ENCODE results near the gene RERE. TPM values are rescaled to one million over a fixed set of nuclear protein-coding genes. Genes with fewer than 3 reads are reported as not detected.

Gene RERE
- polyA plus RNA-seq, 1 experiment: 14.3 TPM

DNA sequence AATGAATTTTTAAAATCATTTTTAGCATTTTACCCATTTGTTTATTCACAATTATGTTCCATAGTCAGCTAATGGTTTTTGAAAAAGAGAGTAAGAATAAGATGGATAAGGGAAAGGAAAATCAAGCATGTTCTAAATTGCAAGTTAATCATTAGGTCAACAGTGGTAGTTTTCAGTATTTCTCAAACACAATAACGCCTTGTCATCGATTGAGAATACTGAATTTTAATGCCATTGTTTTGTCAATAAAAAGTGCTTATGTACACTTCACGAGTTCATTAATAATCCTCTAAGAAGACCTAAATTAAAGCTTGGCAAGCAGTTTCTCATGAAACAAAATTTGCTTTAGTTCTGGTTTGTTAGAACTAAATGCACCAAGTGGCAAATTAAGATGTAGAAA, 100.3 kb downstream of the RERE start:
- POLR2A ChIA-PET: no interaction called here
- DNase-seq (ENCODE audit: low read depth, low spot score): no peak
- no peaks in the 10 kb centered on the region for H3K27me3 ChIP-seq (ENCODE audit: control insufficient read depth, insufficient read depth, low read length)
- TF ChIP-seq CTCF (IDR thresholded peaks at IDR 0.05; ENCODE audit: low read depth, low read length): no peak
- H3K4me3 ChIP-seq (ENCODE audit: low read depth, low read length): no peak overlapping the region
- H3K9me3 ChIP-seq (ENCODE audit: control insufficient read depth, insufficient read depth, low read length): no peaks in the 10 kb centered on the region; the same call in 1 of the 2 replicates
- no peak overlapping the region for H3K27ac ChIP-seq (ENCODE audit: low read depth, low read length)
- CTCF ChIA-PET: interaction anchor here (0.6 to 3.4 kb wide), 5 partner anchors 9 to 305 kb away, joined by 3 to 14 read pairs (median 3); no protein-coding TSS in a partner anchor

GRCh38 chr1:8716238-8716637, 101.2 kb downstream of the RERE start:
- POLR2A ChIA-PET: interaction anchor here (0.5 kb wide), 1 partner anchor 15 kb away, joined by 3 read pairs; no protein-coding TSS in a partner anchor
- CTCF ChIA-PET: interaction anchor here (0.6 to 1.9 kb wide), 2 partner anchors 10 to 33 kb away, joined by 3 to 14 read pairs; no protein-coding TSS in a partner anchor
- Histone ChIP-seq H3K9me3 (ENCODE audit: control insufficient read depth, insufficient read depth, low read length) (no peaks in the 10 kb centered on the region; the same call in 1 of the 2 replicates), H3K27me3 (ENCODE audit: control insufficient read depth, insufficient read depth, low read length) (no peaks in the 10 kb centered on the region), H3K27ac (ENCODE audit: low read depth, low read length) (no peak overlapping the region), H3K4me3 (ENCODE audit: low read depth, low read length) (no peak overlapping the region)
- DNase-seq (ENCODE audit: low read depth, low spot score): no peak
- TF ChIP-seq CTCF (IDR thresholded peaks at IDR 0.05; ENCODE audit: low read depth, low read length): no peak

- no peaks in the 10 kb centered on the region for H3K27me3 ChIP-seq (ENCODE audit: control insufficient read depth, insufficient read depth, low read length)
- no peak for TF ChIP-seq CTCF (IDR thresholded peaks at IDR 0.05; ENCODE audit: low read depth, low read length)
- POLR2A ChIA-PET: no interaction called here
- DNase-seq (ENCODE audit: low read depth, low spot score): no peak
- CTCF ChIA-PET: interaction anchor here (1.0 kb wide), 2 partner anchors 12 to 135 kb away, joined by 3 to 9 read pairs; no protein-coding TSS in a partner anchor
- H3K9me3 ChIP-seq (ENCODE audit: control insufficient read depth, insufficient read depth, low read length): no peaks in the 10 kb centered on the region
- H3K27ac ChIP-seq (ENCODE audit: low read depth, low read length): no peak overlapping the region
- H3K4me3 ChIP-seq (ENCODE audit: low read depth, low read length): no peak overlapping the region
These were observed 103.3 kb downstream of the RERE start for GRCh38 chr1:8714173-8714572.

DNA sequence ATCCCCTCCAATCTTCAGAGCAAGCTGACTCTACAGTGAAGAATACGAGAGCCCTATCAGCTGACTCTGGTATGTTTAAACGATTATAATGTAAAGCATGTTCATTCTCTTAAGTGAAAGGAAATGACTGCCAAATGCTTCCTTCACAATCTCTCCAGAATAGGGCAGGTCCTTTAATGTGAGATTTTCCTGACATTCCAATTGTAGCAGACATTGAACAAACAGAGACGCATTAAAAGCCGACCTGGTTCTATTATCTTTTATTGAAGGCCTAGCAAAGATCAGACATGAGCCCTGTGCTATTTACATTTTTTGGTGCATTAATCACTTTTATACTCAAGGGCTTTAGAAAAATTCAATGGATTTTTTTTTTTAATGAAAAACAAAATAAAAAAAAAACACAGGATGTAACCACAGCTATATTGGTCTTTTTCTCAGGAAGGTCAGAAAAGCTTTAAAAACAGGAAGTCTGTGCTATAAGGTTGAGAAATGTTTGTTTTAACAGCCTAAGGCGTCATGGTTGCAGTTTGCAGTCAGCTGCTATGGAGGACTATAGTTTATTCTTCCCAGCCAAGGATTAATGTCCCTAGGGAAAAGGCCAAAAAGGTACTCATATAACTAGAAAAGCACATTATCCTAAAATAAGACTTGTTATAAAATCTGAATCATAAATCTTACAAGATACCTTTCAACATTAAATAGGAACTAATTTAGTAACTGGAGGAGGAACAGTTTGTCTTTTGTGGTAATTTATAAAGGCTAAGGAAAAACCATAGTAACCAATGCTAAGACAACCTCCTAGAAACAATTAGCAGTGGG, 104.8 kb downstream of the RERE start:
- CTCF ChIA-PET: no interaction called here
- no peaks in the 10 kb centered on the region for H3K9me3 ChIP-seq (ENCODE audit: control insufficient read depth, insufficient read depth, low read length)
- no peak overlapping the region for H3K4me3 ChIP-seq (ENCODE audit: low read depth, low read length)

More for the DNA sequence above, 104.8 kb downstream of the RERE start:
- no peak for TF ChIP-seq CTCF (IDR thresholded peaks at IDR 0.05; ENCODE audit: low read depth, low read length)
- no peaks in the 10 kb centered on the region for H3K27me3 ChIP-seq (ENCODE audit: control insufficient read depth, insufficient read depth, low read length)
- H3K27ac ChIP-seq (ENCODE audit: low read depth, low read length): peak overlapping the region; percentile 84
- POLR2A ChIA-PET: interaction anchor here (0.5 to 1.4 kb wide), 9 partner anchors 9 to 1281 kb away, joined by 3 to 13 read pairs (median 4); no protein-coding TSS in a partner anchor
- DNase-seq (ENCODE audit: low read depth, low spot score): peak; percentile 87

All from AG04450 (cell line).